HUES64 (cell line): ENCODE data around the gene CYBC1.
A peak's percentile ranks its signal among the peaks of the same experiment; 100 is the strongest.
"Not testable (repeated sequence)": the region's sequence is repeated elsewhere in the genome, so short reads cannot be mapped to it uniquely, and the experiment has no call there.

Source experiments
- H3K27ac ChIP-seq: 2 replicates; pipeline ENCODE4 v1.7.0; 2013; ENCODE audit warnings: low read depth, low read length, inconsistent platforms
- H3K27me3 ChIP-seq: 2 replicates; pipeline ENCODE4 v1.6.1; 2013; ENCODE audit warnings: mild to moderate bottlenecking, low read length; ENCODE audit not compliant: insufficient read depth
- H3K36me3 ChIP-seq: 2 replicates; pipeline ENCODE4 v1.6.1; 2013; ENCODE audit warnings: mild to moderate bottlenecking, low read length; ENCODE audit not compliant: insufficient read depth
- H3K4me1 ChIP-seq: 2 replicates; pipeline ENCODE4 v1.6.1; 2013; ENCODE audit warnings: mild to moderate bottlenecking, low read length, moderate library complexity; ENCODE audit not compliant: insufficient read depth
- H3K4me3 ChIP-seq: 2 replicates; pipeline ENCODE4 v1.5.1; 2013; ENCODE audit warnings: mild to moderate bottlenecking, low read length, moderate library complexity
- H3K9ac ChIP-seq: 2 replicates; pipeline ENCODE4 v1.6.1; 2013; ENCODE audit warnings: mild to moderate bottlenecking, low read depth, low read length
- H3K9me3 ChIP-seq: 2 replicates; pipeline ENCODE4 v1.6.1; 2013; ENCODE audit warnings: low read depth, low read length; ENCODE audit not compliant: insufficient read depth
- WGBS: fragments of 150-250, 120-280 bp; methylation state at CpG from one replicate; pipeline ENCODE4 v1.1.7; 2013; ENCODE audit warnings: missing lambda C conversion rate; 5-methylcytosine and 5-hydroxymethylcytosine counted together

CYBC1 gene

GRCh38 chr17:82474223-82475010 lies 23.9 kb upstream of the CYBC1 start:
- Histone ChIP-seq H3K27ac (no peak overlapping the region), H3K27me3 (no peaks in the 10 kb centered on the region), H3K4me1 (no peaks in the 10 kb centered on the region), H3K4me3 (no peak overlapping the region), H3K36me3 (peaks cover 58% of the 10 kb centered on the region), H3K9me3 (no peaks in the 10 kb centered on the region), H3K9ac (no peak overlapping the region)
- WGBS, result 94% methylated on average over 8 of the region's 11 CpGs

GRCh38 chr17:82470065-82470464 lies 19.5 kb upstream of the CYBC1 start:
- no peak overlapping the region for H3K27ac ChIP-seq
- H3K4me3 ChIP-seq, result no peak overlapping the region
- no peaks in the 10 kb centered on the region for H3K4me1 ChIP-seq
- 98% methylated on average over 6 of the region's 7 CpGs for WGBS
- no peaks in the 10 kb centered on the region for H3K9me3 ChIP-seq
- H3K27me3 ChIP-seq, result no peaks in the 10 kb centered on the region
- H3K36me3 ChIP-seq, result peaks cover 73% of the 10 kb centered on the region
- H3K9ac ChIP-seq, result no peak overlapping the region

- no peak overlapping the region for H3K4me3 ChIP-seq
- H3K27me3 ChIP-seq, result no peaks in the 10 kb centered on the region
- H3K9ac ChIP-seq, result no peak overlapping the region
- H3K4me1 ChIP-seq, result no peaks in the 10 kb centered on the region
- no peak overlapping the region for H3K27ac ChIP-seq
- peaks cover 72% of the 10 kb centered on the region for H3K36me3 ChIP-seq
- H3K9me3 ChIP-seq, result no peaks in the 10 kb centered on the region
- WGBS, result 94% methylated on average over 7 of the region's 7 CpGs
These were observed 18.1 kb upstream of the CYBC1 start for GRCh38 chr17:82468692-82469091.

GRCh38 chr17:82465023-82465603 lies 14.6 kb upstream of the CYBC1 start:
- 82% methylated on average over 7 of the region's 7 CpGs for WGBS
- peaks cover 90% of the 10 kb centered on the region for H3K36me3 ChIP-seq
- H3K9ac ChIP-seq, result no peak overlapping the region
- no peaks in the 10 kb centered on the region for H3K27me3 ChIP-seq
- H3K4me1 ChIP-seq, result no peaks in the 10 kb centered on the region
- no peak overlapping the region for H3K4me3 ChIP-seq
- no peak overlapping the region for H3K27ac ChIP-seq
- H3K9me3 ChIP-seq, result no peaks in the 10 kb centered on the region

- H3K27me3 ChIP-seq, result no peaks in the 10 kb centered on the region
- WGBS, result 96% methylated on average over 11 of the region's 11 CpGs
- H3K4me1 ChIP-seq, result no peaks in the 10 kb centered on the region
- no peaks in the 10 kb centered on the region for H3K9me3 ChIP-seq
- no peak overlapping the region for H3K4me3 ChIP-seq
- H3K36me3 ChIP-seq, result peaks cover 89% of the 10 kb centered on the region
- no peak overlapping the region for H3K27ac ChIP-seq
- no peak overlapping the region for H3K9ac ChIP-seq
These were observed 14.0 kb upstream of the CYBC1 start for GRCh38 chr17:82464567-82464929.

GRCh38 chr17:82463925-82464566 lies 13.5 kb upstream of the CYBC1 start:
- H3K36me3 ChIP-seq, result peaks cover 84% of the 10 kb centered on the region
- no peaks in the 10 kb centered on the region for H3K9me3 ChIP-seq
- no peaks in the 10 kb centered on the region for H3K4me1 ChIP-seq
- 96% methylated on average over 7 of the region's 7 CpGs for WGBS
- no peaks in the 10 kb centered on the region for H3K27me3 ChIP-seq
- H3K4me3 ChIP-seq, result no peak overlapping the region
- H3K27ac ChIP-seq, result no peak overlapping the region
- no peak overlapping the region for H3K9ac ChIP-seq

- no peaks in the 10 kb centered on the region for H3K27me3 ChIP-seq
- no peaks in the 10 kb centered on the region for H3K9me3 ChIP-seq
- H3K4me3 ChIP-seq, result no peak overlapping the region
- no peak overlapping the region for H3K9ac ChIP-seq
- WGBS, result 93% methylated on average over 6 of the region's 6 CpGs
- no peak overlapping the region for H3K27ac ChIP-seq
- H3K36me3 ChIP-seq, result peaks cover 77% of the 10 kb centered on the region
- no peaks in the 10 kb centered on the region for H3K4me1 ChIP-seq
These were observed 12.8 kb upstream of the CYBC1 start for GRCh38 chr17:82463391-82463790.

- 87% methylated on average over 10 of the region's 10 CpGs for WGBS
- Histone ChIP-seq H3K27me3 (no peaks in the 10 kb centered on the region), H3K4me3 (no peak overlapping the region), H3K36me3 (peaks cover 66% of the 10 kb centered on the region), H3K9ac (no peak overlapping the region), H3K9me3 (no peaks in the 10 kb centered on the region), H3K27ac (no peak overlapping the region), H3K4me1 (peaks cover 5% of the 10 kb centered on the region; the same call in 1 of the 2 replicates)
These were observed 11.4 kb upstream of the CYBC1 start for GRCh38 chr17:82461827-82462524.

- Histone ChIP-seq H3K4me3 (peak overlapping the region; percentile 78; the same call in 1 of the 2 replicates), H3K36me3 (peaks cover 46% of the 10 kb centered on the region)
- H3K9ac ChIP-seq, H3K9me3 ChIP-seq, H3K4me1 ChIP-seq, H3K27me3 ChIP-seq, H3K27ac ChIP-seq: not testable (repeated sequence)
- 97% methylated on average over 9 of the region's 9 CpGs for WGBS
These were observed 9.4 kb upstream of the CYBC1 start for GRCh38 chr17:82459936-82460335.

- H3K36me3 ChIP-seq, result peaks cover 36% of the 10 kb centered on the region
- peak overlapping the region; percentile 78 for H3K4me3 ChIP-seq
- WGBS, result 1% methylated on average over 62 of the region's 62 CpGs
- peaks cover 5% of the 10 kb centered on the region; the same call in 1 of the 2 replicates for H3K4me1 ChIP-seq
- peak overlapping the region; percentile 58 for H3K27ac ChIP-seq
- no peaks in the 10 kb centered on the region; the same call in 1 of the 2 replicates for H3K9me3 ChIP-seq
- H3K9ac ChIP-seq, result peak overlapping the region; percentile 93
- no peaks in the 10 kb centered on the region for H3K27me3 ChIP-seq
These were observed 8.4 kb upstream of the CYBC1 start for GRCh38 chr17:82458885-82459424.
